ENCODE results near the gene CCDC91.

CCDC91 gene

DNA sequence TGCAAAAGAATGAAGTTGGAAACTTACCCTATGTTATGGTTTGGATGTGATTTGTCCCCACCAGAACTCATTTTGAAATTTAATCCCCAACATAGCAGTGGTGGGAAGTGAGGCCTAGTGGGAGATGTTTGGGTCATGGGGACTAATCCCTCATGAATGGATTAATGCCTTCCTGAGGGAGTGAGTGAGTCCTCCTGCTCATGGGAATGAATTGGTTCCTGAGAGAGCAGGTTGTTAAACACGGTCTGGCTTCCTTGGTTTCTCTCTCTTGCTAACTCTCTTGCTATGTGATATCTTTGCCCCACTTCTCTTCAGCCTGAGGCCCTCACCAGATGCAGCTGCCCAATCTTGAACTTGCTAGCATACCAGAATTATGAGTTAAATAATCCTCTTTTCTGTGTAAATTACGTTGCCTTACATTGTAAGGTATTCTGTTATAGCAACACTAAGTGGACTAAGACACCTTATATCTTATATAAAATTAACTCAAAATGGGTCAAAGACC is 22.2 kb upstream of the CCDC91 start:
- DNase-seq (ENCODE audit: insufficient read length) (no peak), FAIRE-seq (no peak)
- TF ChIP-seq POLR2AphosphoS5 (IDR thresholded peaks at IDR 0.05; ENCODE audit: low read depth, low read length), result no peak
- no peak for TF ChIP-seq TAF1 (IDR thresholded peaks at IDR 0.05; ENCODE audit: borderline replicate concordance, low read depth, low read length)
- TF ChIP-seq POLR2A (IDR thresholded peaks at IDR 0.05; ENCODE audit: low read depth, low read length), result no peak

DNA sequence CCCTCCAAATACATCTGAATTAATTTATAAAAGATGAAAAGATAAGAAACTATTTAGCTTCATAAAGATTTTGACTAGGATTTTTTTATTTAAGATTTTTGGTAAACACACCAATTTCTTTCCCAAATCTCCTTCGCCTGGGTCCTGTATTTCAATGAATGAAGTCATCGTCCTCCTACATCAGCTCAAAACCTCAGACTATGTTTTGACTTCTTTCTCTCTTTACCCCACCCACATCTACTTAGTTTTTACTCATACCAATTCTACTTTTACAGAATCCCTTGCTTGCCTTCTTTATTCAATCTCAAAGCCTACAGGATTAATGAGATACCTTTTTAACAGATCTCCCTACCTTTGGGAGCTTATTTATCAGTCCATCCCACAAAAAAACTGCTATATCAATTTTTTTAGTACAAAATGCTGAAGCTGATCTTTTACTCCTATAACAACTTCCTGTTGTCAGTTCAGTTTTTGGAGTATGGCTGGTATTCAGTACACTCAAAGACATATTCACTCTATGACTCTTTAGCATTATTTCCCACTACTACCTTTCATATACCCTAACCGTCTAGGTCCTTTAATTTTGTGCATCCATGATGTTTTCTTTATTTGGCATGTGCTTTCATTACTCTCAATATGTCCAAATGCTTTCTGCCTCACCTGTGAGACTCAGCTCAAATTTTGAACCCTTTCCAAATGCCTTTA is 18.7 kb upstream of the CCDC91 start:
- DNase-seq (ENCODE audit: insufficient read length) (no peak), FAIRE-seq (no peak)
- TF ChIP-seq TAF1 (IDR thresholded peaks at IDR 0.05; ENCODE audit: borderline replicate concordance, low read depth, low read length) (no peak), POLR2AphosphoS5 (IDR thresholded peaks at IDR 0.05; ENCODE audit: low read depth, low read length) (no peak), POLR2A (IDR thresholded peaks at IDR 0.05; ENCODE audit: low read depth, low read length) (no peak)

DNA sequence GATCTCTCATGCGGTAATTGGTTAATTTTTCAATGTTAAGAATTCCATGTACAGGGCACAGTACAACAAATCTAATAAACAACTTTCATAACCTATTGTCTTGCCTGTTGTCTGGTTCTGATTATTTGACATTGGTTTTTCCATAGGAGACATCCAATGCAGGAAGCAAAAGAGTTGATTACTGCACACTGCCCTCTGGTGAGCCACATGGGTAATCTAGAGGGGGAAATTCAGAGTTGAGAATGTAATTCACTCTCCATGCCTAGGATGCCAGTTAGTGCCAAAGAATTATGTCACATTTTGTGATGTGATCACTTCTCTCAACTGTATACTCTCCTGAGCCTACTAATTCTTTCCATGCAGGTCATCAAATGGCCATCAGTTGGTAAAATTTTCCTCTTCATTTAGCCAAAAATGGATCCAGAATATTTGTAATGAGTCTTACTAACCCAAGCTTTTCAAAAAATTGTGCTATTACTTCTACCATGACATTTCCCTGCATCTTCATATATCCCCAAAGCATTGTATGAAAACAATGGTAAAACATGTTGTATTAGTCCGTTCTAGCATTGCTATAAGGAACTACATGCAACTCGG is 17.7 kb upstream of the CCDC91 start:
- DNase-seq (ENCODE audit: insufficient read length) (no peak), FAIRE-seq (peak; percentile 24)
- TF ChIP-seq POLR2AphosphoS5 (IDR thresholded peaks at IDR 0.05; ENCODE audit: low read depth, low read length) (no peak), POLR2A (IDR thresholded peaks at IDR 0.05; ENCODE audit: low read depth, low read length) (no peak), TAF1 (IDR thresholded peaks at IDR 0.05; ENCODE audit: borderline replicate concordance, low read depth, low read length) (no peak)

DNA sequence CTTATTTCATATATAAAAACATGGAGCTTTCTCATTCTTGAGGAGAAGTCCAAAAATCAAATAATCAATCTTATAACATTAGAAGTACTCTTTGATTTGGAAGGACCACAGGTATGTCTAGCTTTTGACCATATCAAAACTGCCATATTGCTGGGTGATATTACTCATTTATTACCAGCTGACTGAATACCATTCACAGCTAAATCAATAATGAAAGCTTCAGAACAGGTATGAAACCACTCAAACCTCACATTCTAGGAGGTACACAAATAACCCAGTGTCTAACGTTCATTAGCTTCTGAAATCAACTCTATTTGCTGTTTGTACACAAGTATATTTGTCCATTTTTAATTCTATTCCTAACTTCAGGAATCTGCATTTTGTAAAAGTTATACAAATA is 16.8 kb upstream of the CCDC91 start:
- FAIRE-seq (no peak), DNase-seq (ENCODE audit: insufficient read length) (no peak)
- no peak for TF ChIP-seq POLR2AphosphoS5 (IDR thresholded peaks at IDR 0.05; ENCODE audit: low read depth, low read length)
- TF ChIP-seq TAF1 (IDR thresholded peaks at IDR 0.05; ENCODE audit: borderline replicate concordance, low read depth, low read length), result no peak
- TF ChIP-seq POLR2A (IDR thresholded peaks at IDR 0.05; ENCODE audit: low read depth, low read length), result no peak

DNA sequence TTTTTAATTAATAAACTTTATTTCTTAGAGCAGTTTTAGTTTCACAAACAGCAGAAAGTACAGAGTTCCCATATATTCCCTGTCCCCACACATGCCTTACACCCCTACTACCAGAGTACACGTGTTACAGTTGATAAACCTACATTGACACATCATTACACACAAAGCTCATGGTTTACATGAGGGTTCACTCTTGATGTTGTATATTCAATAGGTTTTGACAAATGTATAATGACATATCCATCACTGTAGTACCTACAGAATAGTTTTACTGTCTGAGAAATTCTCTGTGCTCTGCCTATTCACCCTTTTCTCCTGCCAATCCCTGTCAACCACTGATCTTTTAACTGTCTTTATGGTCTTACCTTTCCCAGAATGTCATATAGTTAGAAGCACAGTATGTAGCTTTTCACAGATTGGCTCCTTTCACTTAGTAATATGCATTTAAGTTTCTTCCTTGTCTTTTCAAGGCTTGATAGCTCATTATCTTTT is 15.1 kb upstream of the CCDC91 start:
- FAIRE-seq (no peak), DNase-seq (ENCODE audit: insufficient read length) (no peak)
- TF ChIP-seq TAF1 (IDR thresholded peaks at IDR 0.05; ENCODE audit: borderline replicate concordance, low read depth, low read length) (no peak), POLR2AphosphoS5 (IDR thresholded peaks at IDR 0.05; ENCODE audit: low read depth, low read length) (no peak), POLR2A (IDR thresholded peaks at IDR 0.05; ENCODE audit: low read depth, low read length) (no peak)

DNA sequence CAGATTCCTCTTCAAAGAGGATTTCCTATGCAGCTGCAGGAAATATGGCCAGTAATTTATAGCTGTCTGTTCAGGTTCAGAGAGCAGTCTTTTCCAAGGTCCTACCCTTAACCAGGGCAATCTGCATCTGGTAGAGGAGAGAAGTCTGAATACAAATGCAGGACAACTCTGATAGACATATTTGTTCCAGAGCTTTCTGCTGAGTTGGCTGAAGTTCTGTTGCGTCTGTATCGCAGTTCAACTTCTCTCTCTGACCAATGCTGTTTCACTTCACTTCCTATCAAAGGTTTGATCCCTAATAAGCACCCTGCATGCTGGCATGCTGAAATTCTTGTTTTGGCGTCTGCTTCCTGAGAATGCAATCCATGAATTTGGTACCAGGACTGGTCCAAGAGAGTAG is 14.0 kb upstream of the CCDC91 start:
- DNase-seq (ENCODE audit: insufficient read length), result no peak
- FAIRE-seq, result no peak
- no peak for TF ChIP-seq POLR2A (IDR thresholded peaks at IDR 0.05; ENCODE audit: low read depth, low read length)
- TF ChIP-seq TAF1 (IDR thresholded peaks at IDR 0.05; ENCODE audit: borderline replicate concordance, low read depth, low read length), result no peak
- no peak for TF ChIP-seq POLR2AphosphoS5 (IDR thresholded peaks at IDR 0.05; ENCODE audit: low read depth, low read length)

DNA sequence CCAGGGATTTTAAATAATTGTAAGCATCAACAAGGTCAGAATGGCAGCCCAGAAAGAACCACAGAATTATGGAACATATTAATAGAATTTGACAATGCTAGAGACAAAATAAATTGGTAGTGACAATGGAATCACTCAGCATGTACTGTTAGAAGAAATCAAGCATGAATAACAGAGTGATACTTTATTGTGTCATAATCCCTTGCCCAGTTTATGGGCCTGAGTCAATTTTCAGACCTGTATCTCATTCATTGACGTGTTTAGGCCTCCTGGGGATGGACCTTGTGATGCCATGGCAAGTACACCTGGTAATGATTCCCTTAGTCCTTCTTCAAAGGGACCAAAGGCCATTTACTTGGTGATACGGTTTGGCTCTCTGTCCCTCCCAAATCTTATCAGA is 12.8 kb upstream of the CCDC91 start:
- TF ChIP-seq TAF1 (IDR thresholded peaks at IDR 0.05; ENCODE audit: borderline replicate concordance, low read depth, low read length), result no peak
- no peak for TF ChIP-seq POLR2A (IDR thresholded peaks at IDR 0.05; ENCODE audit: low read depth, low read length)
- TF ChIP-seq POLR2AphosphoS5 (IDR thresholded peaks at IDR 0.05; ENCODE audit: low read depth, low read length), result no peak
- no peak for DNase-seq (ENCODE audit: insufficient read length)
- no peak for FAIRE-seq

DNA sequence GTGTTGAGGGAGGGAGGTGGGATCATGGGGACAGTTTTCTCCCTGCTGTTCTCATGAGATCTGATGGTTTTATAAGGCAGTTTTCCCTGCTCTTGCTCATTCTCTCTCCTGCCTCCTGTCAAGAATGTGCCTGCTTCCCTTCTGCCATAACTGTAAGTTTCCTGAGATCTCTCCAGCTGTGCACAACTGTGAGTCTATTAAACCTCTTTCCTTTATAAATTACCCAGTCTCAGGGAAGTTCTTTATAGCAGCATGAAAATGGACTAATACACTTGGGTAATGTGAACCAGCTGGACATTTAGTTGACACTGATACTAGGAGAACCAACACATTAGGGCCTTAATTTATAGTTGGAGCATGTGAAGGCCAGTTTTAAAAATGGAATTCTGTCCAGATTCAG is 12.4 kb upstream of the CCDC91 start:
- TF ChIP-seq POLR2A (IDR thresholded peaks at IDR 0.05; ENCODE audit: low read depth, low read length) (no peak), POLR2AphosphoS5 (IDR thresholded peaks at IDR 0.05; ENCODE audit: low read depth, low read length) (no peak), TAF1 (IDR thresholded peaks at IDR 0.05; ENCODE audit: borderline replicate concordance, low read depth, low read length) (no peak)
- no peak for FAIRE-seq
- no peak for DNase-seq (ENCODE audit: insufficient read length)

DNA sequence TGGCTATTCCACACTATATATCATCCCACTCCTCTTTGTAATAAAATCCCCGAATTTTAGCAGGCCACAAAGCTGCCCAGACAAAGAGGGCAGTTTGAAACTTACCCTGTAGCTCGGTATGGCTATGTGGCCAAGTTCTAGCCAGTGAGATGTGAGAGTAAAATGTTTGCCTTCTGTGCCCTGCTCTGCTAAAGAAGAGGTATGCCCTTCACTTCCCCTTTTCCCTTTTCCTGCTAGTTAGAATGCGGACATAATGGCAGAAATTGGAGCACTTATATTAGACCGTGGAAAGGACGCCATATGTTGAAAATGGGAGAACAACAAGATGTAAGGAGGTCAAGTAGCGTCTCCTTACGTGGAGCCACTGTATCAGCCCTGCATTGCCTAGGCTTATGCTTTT is 11.5 kb upstream of the CCDC91 start:
- no peak for FAIRE-seq

DNA sequence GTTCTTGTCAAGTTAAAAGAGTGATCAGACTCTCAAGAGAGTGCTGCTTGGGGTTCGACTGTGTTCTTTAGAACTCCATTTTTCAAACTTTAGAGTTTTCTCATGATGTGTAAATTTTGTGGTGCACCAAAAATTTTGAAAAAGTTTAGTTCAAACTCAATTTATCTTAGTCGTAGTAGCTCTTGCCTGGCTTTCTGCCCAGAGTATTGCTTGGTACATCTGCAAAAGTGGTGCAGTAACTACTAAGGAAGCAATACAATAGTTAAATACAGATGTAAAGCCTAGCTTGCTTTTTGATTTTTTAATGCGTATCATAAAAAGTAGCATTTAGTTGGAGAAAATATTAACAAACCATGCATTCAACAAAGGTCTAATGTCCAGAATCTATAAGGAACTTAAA is 9.5 kb upstream of the CCDC91 start:
- FAIRE-seq, result no peak

More for the DNA sequence above, 11.5 kb upstream of the CCDC91 start:
- TF ChIP-seq TAF1 (IDR thresholded peaks at IDR 0.05; ENCODE audit: borderline replicate concordance, low read depth, low read length) (no peak), POLR2A (IDR thresholded peaks at IDR 0.05; ENCODE audit: low read depth, low read length) (no peak), POLR2AphosphoS5 (IDR thresholded peaks at IDR 0.05; ENCODE audit: low read depth, low read length) (no peak)
- no peak for DNase-seq (ENCODE audit: insufficient read length)

DNA sequence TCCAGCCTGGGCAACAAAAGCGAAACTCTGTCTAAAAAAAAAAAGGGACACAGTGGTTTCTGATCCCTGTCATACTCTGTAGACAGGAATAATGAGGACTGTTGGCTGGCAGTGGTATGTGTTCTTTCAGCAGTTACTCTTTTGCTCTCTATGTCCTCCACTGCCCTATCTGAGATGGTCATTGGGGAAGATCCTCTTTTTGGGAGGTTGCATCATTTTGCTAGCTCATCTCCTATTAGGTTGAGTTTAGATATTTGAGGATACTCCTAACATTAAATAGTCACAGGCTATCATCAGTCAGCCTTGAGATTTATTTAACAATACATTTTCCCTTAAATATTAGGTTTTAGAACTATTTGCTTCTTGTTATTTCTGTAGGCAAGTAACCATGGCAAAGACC is 5.9 kb upstream of the CCDC91 start:
- TF ChIP-seq POLR2AphosphoS5 (IDR thresholded peaks at IDR 0.05; ENCODE audit: low read depth, low read length), result no peak
- FAIRE-seq (no peak), DNase-seq (ENCODE audit: insufficient read length) (no peak)

More for the DNA sequence above, 9.5 kb upstream of the CCDC91 start:
- TF ChIP-seq POLR2A (IDR thresholded peaks at IDR 0.05; ENCODE audit: low read depth, low read length) (no peak), POLR2AphosphoS5 (IDR thresholded peaks at IDR 0.05; ENCODE audit: low read depth, low read length) (no peak), TAF1 (IDR thresholded peaks at IDR 0.05; ENCODE audit: borderline replicate concordance, low read depth, low read length) (no peak)
- no peak for DNase-seq (ENCODE audit: insufficient read length)

DNA sequence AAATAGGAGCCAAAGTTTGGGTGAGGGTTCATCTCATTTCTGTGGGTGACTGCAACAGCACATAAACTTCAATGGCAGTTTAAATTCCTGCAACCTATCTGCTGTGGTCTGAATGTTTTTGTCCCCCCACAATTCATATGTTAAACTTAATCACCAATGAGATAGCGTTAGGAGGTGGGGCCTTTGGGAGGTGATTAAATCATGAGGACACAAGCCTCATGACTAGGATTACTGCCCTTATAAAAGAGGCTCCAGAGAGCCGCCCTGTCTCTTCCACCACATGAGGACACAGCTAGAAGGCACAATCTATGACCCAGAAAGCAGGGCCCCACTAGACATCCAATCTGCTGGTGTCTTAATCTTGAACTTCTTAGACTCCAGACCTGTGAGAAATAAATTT is 3.8 kb upstream of the CCDC91 start:
- TF ChIP-seq POLR2AphosphoS5 (IDR thresholded peaks at IDR 0.05; ENCODE audit: low read depth, low read length) (no peak), POLR2A (IDR thresholded peaks at IDR 0.05; ENCODE audit: low read depth, low read length) (no peak), TAF1 (IDR thresholded peaks at IDR 0.05; ENCODE audit: borderline replicate concordance, low read depth, low read length) (no peak)
- FAIRE-seq (no peak), DNase-seq (ENCODE audit: insufficient read length) (no peak)
